NK-92 treated with Interleukin-12 subunit alpha and Interleukin-12 subunit beta, amount 100 ng/mL, for 24 hours (cell line): ENCODE results near the gene KL.

Experiments
- DNase-seq: peaks from one replicate; lab custom pipeline; 2025; lab: John Stamatoyannopoulos, UW

The KL gene

DNA sequence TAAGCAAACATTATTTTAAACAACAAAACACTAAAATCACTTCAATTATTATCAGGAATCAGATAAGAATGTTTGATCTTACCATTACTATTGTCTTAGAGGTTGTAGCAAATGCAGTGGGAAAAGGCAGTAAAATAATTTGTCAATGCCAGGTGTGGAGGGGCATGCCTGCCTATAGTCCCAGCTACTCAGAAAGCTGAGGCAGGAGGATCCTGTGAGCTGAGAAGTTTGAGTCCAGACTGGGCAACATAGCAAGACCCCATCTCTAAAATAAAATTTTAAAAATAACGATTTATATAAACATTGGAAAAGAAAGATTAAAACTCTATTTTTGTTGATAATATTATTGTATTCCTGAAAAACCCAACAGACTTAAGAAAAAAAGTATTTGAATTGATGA is 66.8 kb downstream of the KL start:
- no peak for DNase-seq

DNA sequence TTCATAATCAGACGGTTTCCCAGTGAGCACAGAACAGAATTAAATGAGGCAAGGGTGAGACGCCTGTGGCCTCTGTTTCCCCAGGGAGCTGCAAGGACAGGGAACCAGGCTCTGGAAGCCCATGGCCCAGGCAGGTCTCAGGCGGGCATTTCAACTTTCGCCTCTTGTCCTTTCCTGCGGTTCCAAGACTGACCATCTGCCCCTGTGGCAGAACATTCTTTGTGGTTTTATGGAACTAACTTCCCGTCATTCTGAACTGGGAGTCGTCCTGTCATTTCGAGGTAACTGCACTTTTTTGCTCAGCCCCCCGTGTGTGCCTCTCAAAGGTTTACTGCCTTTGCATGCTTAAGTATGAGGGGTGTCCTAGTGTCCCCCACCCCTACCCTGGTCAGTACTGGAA is 70.9 kb downstream of the KL start:
- DNase-seq, result no peak

DNA sequence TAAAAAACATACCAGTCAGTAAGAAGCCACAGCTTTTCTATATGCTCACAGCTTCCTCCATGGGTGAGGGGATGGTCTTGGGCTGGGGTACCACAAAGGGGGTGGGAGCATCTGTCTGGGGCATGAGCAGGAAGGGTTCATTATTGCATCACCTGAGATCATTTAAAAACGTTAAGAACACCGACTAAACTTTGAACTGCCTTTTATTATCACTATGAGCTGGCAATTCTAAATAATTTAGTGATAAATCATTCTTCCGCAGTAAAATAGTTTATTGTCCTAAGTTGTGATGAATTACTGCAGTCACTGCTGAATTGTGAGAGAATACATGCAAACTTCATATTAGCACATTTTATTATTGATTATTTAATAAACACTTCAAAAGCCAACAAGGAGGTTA is 71.6 kb downstream of the KL start:
- no peak for DNase-seq

DNA sequence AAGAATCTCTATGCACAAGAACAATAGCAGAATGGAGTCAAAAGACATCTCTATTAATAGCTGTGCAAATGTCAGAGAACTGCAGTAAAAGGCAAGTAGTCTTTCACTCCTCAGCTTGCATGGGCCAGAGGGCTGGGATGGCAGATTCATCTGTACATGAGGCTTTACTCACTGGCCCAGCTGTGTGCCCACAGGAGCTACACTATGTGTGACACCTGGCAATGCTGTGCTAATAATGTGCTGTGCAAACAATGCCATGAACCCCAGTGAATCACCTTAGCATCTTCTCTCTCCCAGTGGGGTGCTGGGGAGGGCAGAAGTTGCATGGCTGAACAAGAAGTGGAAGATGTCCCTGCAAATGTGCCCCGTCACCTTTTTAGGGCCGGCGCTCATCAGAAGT is 73.1 kb downstream of the KL start:
- DNase-seq, result no peak

DNA sequence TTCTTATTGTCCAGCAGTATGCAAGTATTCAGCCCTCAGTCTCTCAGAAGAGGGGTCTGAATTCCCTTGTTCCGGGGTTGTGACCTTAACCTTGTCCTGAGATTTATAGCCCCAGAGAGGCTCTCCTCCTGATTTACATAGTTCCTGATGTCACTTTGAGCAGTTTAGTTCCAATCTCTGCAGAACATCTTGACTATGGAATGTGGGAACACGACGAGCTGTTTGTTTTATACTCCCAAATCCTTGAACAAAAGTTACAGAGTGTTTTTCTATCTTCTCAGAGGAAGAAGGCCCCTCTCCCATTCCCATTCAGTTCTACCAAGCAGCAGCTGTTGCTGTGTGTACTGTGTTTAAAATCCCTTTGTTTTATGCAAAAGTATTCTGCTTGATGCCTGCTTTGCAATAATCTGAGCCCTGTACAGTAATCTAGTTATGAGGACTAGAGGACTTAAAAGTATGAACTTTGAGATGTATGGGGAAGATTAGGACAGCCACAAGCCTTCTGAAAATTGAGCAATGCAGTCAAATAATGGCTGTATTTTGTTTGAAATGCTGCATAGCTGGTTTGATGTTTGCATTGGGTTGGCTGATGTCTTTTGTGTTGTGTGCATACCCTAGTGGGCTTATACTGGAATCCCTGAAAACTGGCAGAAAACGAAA is 74.7 kb downstream of the KL start:
- DNase-seq, result no peak

DNA sequence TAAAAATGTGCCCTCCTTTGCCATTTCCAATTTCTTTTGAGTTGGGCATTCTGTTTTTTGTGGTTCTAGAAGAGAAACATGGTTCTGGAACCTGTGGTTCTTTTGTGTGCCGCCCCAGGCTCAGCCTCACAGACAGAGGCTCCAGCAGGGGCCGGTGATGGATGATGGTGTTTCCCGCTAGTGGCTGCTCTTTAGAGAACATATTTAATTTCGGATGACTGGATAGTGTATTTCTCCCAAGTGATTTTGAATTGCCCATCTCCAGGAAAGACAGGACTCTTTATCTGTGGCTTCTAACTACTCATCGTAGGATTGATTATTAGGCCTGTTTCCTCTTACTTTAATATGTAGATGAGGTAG is 75.2 kb downstream of the KL start:
- no peak for DNase-seq

DNA sequence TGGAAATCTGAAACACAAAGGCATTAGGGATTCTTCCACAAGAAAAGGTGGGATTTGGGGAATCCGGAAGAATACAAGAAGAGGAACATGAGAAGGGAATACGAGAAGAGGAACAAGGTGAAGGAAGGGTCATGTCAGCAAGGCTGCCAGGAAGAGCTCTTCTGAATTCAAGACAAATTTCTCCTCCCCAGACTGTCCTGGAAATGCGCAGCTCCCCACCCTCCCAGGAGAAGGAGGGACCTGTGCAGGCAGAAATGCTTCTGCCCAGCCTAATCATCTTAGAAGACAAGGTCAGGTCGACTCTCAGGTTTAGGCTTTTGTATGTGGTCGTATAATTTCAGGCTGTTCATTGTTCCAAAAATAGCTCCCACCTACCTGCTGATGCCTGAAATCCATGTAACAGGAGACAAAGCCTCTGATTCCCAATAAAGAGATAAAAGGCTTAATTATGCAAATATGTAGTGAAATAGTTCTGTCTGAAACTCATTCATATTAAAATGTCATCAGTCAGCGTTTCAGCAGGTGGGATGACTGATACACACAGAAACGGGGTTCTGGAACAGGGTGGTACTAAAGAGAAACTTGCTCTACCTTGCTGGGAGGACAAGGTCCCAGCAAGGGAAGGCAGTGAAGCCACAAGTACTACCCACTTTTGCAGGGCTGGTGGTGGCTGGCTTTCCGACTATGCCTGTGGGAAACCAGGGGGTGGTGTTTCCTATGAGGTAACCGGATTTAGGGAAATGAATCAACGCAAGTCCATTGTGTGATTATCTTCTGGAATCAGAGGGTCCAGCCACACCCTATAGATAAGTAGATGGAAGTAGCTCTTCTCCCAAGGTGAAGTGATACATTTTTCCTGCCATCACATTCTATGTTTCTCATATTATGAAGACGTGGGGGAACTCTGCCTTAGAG is 76.1 kb downstream of the KL start:
- DNase-seq, result no peak

DNA sequence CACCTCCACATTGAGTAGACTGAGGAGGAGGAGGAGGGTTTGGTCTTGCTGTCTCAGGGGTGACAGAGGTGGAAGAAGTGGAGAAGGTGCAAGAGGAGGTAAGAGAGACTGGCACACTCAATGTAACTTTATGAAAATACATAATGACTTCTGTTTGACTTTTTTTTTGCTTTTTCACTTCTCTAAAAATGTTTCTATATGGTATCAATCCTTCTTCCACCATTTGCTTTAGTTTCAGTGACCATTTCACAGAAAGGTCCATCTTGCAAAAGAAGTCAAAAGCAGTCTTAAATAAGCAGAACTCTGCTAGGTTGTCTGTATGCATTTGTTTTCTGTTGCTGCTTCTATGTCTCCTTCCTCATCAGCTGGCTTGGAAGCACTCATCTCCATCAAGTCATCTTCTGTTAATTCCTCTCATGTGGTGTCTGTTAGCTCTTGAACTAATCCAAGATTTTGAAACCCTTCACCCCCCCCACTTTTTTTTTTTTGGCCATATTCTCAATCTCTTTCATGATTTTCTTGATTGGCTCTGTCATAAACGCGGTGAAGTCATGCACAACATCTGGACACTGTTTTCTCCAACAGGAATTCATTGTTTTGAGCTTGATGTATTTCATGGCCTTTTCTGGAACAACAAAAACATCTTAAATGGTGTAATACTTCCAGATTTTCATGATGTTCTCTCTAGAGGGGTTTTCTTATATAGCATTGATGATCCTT is 80.8 kb downstream of the KL start:
- no peak for DNase-seq

DNA sequence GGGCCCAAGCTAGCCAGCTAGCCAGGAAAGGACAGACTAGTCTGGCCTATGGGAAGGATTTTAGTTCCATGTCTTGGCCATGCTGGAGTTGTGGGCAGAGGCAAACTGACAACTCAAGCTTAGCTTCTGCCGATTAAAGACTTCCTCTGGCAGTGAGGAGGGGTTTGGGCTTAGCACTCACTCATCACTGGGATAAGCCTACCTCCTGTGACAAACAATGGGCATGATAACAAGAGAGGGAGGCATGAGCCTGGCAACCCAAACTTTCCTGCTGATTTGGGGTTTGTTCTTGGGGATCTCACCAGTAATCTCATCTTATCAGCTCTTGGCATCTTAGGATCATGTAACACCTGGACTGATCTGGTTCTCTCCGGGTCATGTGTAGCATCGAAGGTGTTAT is 83.6 kb downstream of the KL start:
- DNase-seq, result no peak

DNA sequence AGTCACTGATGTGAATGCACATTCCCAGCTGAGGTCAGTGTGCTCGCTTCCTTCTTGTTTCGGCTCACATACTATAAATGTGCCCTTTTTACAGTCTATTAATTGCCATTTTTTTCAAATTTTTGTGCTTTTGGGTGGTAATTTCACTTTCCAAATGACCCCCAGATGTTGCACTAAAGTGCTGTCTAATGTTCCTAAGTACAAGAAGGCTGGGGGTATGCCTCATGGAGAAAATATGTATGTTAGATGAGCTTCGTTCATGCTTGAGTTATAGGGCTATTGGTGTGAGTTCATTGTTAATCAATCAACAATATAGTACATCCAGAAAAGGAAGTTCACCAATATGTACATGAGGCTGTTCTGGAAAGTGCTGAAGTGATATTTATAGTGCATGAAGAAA is 84.7 kb downstream of the KL start:
- no peak for DNase-seq

DNA sequence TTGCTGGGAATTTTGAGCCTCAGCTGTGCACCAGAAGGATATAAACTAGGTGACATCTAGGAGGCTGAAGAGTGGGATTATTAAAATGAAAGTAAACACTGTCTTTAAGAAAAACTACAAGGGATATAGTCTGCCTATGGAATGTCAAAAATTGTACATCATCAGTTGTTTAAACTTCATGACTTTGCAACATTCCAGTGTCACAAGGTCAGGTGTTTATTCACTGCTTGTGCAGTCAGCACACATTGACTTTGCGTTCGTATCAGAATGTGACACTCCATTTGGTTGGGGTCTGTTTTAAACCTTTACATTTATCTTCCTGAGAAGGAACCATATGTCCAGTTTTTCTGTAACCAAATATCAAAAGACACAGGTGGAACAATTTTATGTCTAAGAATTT is 85.6 kb downstream of the KL start:
- no peak for DNase-seq

DNA sequence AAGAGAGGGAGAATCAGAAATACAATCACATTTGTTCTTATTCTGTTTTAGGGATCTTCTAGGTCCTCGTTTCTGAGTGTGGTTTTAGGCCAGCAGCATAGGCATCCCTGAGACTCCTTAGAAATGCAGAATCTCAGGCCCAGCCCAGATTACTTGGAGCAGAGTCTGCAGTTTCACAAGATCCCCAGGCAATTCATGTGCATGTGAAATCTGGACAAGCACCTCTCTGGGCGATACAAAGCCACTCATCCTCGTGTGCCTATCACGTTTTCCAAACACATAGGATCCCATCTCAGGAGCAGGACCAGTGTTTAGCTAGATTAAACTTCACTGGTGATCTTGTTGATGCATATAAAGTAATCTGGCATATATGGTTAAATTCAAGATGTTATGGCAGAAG is 87.2 kb downstream of the KL start:
- no peak for DNase-seq

DNA sequence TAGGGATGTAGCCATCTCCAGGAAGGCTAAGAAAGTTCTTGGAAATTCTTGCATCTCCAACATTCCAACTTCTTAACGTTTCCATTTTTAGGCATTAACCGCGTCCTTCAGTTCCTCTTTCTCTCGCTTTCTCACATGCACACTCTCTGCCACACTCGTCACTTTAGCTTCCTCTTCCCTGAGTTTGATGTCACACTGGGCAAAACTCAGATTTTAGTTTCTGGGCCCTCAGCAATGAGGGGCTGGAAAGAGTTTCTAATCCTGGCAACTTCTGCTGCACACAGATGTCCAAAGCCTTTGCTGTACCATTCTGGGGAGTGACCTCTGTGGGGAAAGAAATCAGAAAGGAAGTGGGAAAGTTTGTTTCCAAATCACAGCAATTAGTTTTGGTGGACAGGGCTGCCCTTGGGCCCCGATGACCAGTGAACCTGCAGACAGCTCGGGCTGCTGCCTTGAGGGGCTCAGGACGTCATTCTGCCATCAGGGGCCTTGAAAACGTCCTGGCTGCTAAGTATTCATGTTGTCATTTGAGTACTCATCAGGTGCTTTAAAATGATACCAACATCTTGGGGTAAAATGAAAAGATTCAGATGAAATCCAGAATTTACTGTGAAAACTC is 89.3 kb downstream of the KL start:
- DNase-seq, result no peak

DNA sequence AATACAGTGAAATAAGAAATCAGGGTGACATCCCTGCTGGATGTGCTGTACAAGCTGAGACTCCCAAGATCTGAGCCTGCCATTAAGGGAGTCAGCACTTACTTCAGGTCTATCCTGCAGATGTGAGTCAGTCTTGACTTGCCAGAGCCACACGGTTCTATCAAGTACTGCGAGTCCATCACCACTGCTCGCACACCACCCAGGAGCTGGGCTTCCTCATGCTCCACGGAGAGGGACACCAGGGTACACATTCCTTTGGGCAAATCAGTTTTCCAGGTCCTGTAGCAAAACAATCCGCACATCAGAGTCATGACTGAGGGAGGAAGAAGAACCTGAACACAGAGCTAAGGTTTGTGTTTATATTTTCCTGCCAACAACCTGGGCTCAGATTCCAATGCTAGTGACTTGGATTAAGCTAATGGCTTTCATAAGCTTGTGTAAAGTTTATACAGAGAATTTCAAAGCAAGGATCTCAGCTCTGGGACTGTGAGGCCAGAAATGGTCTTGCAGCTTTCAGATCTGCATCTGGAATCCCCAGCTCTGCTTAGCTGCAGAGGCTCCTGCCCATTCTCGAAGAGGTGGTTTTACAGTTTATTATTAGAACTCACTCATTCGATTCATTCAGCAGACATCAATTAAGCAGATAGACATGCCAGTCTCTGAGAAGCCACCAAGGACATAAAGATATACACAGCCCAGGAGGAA is 90.6 kb downstream of the KL start:
- DNase-seq, result no peak

DNA sequence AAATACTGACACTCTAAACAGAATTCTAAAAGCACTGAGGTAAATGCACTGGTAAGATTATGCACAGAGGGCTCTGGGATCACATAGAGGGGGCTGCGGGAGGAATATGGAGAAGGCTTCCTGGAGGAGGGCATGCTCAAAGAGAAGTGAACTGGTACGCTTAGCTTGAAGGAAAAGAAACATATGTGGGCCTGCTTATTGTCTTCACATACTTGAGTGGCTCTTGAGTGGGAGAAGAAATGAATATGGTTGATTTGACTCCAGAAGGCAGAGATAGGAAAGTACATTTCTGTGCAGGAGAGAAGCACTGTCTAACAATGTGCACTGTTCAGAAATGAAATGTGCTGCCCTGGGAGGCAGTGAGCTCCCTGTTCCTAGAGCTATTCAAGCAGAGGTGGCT is 91.1 kb downstream of the KL start:
- DNase-seq, result no peak

DNA sequence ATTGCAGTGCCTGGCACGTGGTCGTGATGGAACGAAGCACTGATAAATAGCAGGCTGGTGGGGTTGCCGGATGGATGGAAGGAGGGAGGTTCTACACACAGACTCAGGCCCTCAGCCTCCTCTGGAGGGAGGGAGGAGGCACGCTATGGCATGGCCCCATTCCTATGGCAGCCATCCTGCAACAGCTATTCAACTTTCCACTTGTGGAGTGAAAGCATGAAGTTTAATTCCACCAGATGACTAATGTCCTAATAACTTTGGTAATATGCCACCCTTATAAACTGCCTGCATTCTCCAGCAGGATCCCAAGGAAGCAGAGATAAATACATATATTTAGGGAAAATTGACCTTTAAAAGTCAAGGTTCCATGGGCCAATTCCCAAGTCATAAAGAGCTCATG is 92.4 kb downstream of the KL start:
- DNase-seq, result no peak

DNA sequence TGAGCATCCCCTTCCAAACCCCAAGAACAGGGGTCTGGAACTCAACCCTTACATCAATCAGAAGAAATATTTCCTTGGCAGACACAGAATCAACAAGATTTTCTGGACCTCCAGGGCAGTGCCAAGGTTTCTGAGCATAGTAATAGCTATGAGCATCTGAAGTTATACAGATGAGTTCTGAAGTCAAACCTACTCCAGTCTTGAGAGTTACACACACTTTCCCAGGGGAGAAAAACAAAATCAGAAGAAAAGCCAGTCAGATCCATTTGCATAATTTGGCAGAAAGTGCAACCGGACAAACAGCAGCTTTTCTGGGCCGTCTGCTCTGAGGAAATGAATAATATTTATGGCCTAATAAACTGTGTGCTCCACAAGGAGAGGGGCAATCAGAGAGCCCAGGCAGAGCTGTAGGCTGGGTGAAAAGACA is 93.1 kb downstream of the KL start:
- DNase-seq, result no peak

DNA sequence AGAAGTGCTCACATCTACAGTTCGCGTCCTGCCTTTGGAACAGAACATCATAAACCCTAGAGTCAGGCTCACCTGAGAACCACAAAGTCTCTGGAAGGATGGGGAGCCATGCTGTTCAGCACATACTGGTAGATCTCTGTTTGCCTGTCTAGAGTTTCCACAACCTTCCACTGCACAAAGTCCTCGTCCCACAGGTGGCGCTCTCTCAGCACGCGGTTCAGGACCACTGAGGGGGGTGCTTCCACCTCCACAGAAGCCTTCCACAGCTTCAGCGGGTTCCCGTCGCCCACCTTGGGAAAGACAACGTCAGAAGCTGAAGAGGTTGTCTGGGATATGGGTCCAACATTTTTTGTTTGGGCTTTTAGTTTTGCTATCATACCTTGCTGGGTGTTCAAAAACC is 93.6 kb downstream of the KL start:
- DNase-seq, result no peak

DNA sequence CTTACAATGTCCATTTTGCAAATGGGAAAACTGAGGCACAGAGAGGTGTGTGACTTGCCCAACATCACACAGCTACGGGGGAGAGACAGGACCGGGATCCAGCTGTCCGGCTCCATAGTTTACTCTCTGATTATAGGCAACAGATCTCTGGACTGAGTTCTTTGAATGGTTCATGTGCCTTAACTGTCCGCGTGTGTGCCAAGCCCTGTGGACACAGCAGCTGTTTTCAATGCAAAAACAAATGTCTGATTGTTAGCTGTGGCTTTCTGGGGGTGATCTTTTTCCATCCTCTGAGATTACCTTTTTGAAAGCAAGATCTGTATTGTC is 94.1 kb downstream of the KL start:
- DNase-seq, result no peak

DNA sequence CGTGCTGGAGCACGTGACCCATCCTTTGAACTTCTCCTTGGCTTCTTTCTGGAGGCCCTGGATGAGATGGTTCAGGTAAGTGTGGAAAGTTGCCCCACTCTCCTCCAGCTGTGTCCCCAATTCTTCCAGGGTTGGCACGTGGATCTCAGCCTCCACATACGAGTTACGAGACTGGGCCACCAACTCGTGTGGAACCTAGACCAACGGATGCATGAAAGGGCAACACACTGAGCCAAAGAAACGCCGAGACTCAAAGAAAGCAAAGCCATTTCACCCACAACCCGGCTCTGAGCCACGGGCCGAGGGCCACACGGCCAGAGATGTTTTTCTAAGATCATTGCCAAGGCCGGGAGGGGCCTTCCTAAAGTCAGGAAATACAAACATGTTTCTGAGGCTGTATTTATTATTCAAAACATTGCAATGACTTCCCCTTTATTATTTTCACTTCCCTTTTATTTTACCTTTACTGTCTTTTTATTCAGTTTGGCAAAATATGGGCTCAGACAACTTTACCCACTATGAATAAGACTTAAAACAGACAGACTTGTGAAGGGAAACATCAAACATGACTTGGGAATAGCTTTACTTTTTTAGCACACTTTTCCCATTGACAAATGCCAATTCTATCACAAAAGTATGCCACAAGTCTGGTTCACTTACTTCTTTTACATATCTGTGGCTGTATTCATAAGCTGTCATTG is 94.6 kb downstream of the KL start:
- no peak for DNase-seq

DNA sequence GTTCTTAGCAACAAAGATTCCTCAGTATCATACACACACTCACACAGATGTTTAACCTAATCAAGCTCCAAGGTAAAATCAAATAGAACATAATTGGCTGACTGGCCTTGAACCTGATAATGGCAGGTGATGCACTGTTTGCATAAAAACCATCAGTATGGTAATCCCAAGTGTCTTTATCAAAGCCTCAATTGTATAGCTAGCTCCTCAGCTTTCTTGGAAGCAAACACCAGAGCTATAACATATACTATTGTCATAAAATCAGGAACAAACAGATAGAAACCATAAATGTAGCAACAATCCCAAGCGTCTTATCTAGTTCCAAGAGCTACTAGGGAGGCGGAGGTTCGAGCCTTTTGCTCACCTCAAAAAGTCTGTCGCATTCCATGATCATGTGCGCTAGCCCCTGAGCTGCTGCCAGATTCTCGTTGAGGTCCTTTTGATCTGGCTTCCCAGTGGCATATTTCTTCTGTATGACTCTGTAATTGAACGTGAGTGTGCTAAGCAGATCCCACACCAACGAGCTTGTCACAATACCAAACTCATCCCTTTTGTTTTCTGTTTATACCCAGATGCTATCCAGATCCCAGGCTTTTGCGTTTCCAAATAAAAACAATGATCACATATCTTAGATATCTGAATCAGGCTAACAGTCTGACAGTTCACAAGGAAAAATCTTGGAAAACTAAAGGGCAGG is 95.3 kb downstream of the KL start:
- DNase-seq, result no peak
